Suprapubic skin (tissue), 4 donors: ENCODE data around the gene PCNX2.

Source experiments
- CTCF ChIP-seq, 2 donors: fragments of 200-600 bp in 1 of 2; fragments of 450-650 bp in 1 of 2; sonication (generic) in 1 of 2; IDR thresholded peaks; one replicate each; pipeline ENCODE4 v1.5.1; 2016 to 2019; ENCODE audit warnings: antibody characterized with exemption in 2 of 2, mild to moderate bottlenecking in 1 of 2, moderate library complexity in 1 of 2
- POLR2A ChIP-seq, 2 donors: fragments of 450-650 bp; IDR thresholded peaks; one replicate each; pipeline ENCODE4 v1.6.1; 2017; ENCODE audit warnings: antibody characterized with exemption in 2 of 2, mild to moderate bottlenecking in 2 of 2, moderate library complexity in 2 of 2
- POLR2AphosphoS5 ChIP-seq, 3 donors: sonication (generic); formaldehyde crosslinking; IDR thresholded peaks; one replicate each; pipeline ENCODE4 v1.6.1; 2017; ENCODE audit warnings: antibody characterized with exemption in 3 of 3

- TF ChIP-seq POLR2A (IDR thresholded peaks at IDR 0.05): no peak
- no peak for TF ChIP-seq CTCF (IDR thresholded peaks at IDR 0.05)
- no peak for TF ChIP-seq POLR2AphosphoS5 (IDR thresholded peaks at IDR 0.05)
These were observed 112.1 kb downstream of the PCNX2 start for GRCh38 chr1:233183226-233184020.
